ENCODE results near the gene ID3. TPM values are rescaled to one million over a fixed set of nuclear protein-coding genes. Genes with fewer than 3 reads are reported as not detected.

Gene ID3
- total RNA-seq, 2 donors from 2014 or later, result 8.6 to 10.7 TPM

- peaks cover 73% of the 10 kb centered on the region for H3K4me1 Mint-ChIP-seq
These were observed 29.9 kb downstream of the ID3 start for GRCh38 chr1:23529146-23530086.

GRCh38 chr1:23528250-23528978, 30.9 kb downstream of the ID3 start:
- H3K4me3 Mint-ChIP-seq, result peak overlapping the region; percentile 83

More at GRCh38 chr1:23529146-23530086, 29.9 kb downstream of the ID3 start:
- H3K9me3 ChIP-seq (ENCODE audit: control insufficient read depth, low read length, poor library complexity, severe bottlenecking), result no peaks in the 10 kb centered on the region
- Mint-ChIP-seq H3K36me3 (ENCODE audit: low read depth) (no peaks in the 10 kb centered on the region), H3K27me3 (no peaks in the 10 kb centered on the region), H3K27ac (peak overlapping the region; percentile 96), H3K4me3 (peak overlapping the region; percentile 83)
- DNase-seq (no peak), ATAC-seq (no peak)

GRCh38 chr1:23527900-23528249, 31.4 kb downstream of the ID3 start:
- Mint-ChIP-seq H3K36me3 (ENCODE audit: low read depth) (no peaks in the 10 kb centered on the region), H3K4me3 (peak overlapping the region; percentile 83), H3K27me3 (no peaks in the 10 kb centered on the region), H3K27ac (peak overlapping the region; percentile 96), H3K4me1 (peaks cover 66% of the 10 kb centered on the region)
- H3K9me3 ChIP-seq (ENCODE audit: control insufficient read depth, low read length, poor library complexity, severe bottlenecking), result no peaks in the 10 kb centered on the region
- ATAC-seq (peak; percentile 27), DNase-seq (no peak)

More at GRCh38 chr1:23528250-23528978, 30.9 kb downstream of the ID3 start:
- no peaks in the 10 kb centered on the region for H3K9me3 ChIP-seq (ENCODE audit: control insufficient read depth, low read length, poor library complexity, severe bottlenecking)
- H3K27me3 Mint-ChIP-seq, result no peaks in the 10 kb centered on the region
- H3K4me1 Mint-ChIP-seq, result peaks cover 71% of the 10 kb centered on the region
- H3K36me3 Mint-ChIP-seq (ENCODE audit: low read depth), result no peaks in the 10 kb centered on the region
- H3K27ac Mint-ChIP-seq, result peak overlapping the region; percentile 96
- DNase-seq, result peak; percentile 53 to 66 (median 55)
- ATAC-seq, result peak; percentile 67

GRCh38 chr1:23527366-23527765, 31.9 kb downstream of the ID3 start:
- ATAC-seq (no peak), DNase-seq (no peak)
- H3K9me3 ChIP-seq (ENCODE audit: control insufficient read depth, low read length, poor library complexity, severe bottlenecking), result no peaks in the 10 kb centered on the region
- H3K27me3 Mint-ChIP-seq, result no peaks in the 10 kb centered on the region
- peak overlapping the region; percentile 96 for H3K27ac Mint-ChIP-seq
- H3K36me3 Mint-ChIP-seq (ENCODE audit: low read depth), result no peaks in the 10 kb centered on the region
- peak overlapping the region; percentile 89 for H3K4me3 Mint-ChIP-seq
- peaks cover 63% of the 10 kb centered on the region for H3K4me1 Mint-ChIP-seq

GRCh38 chr1:23526329-23527041, 32.8 kb downstream of the ID3 start:
- Mint-ChIP-seq H3K27me3 (no peaks in the 10 kb centered on the region), H3K27ac (peak overlapping the region; percentile 96), H3K4me3 (peak overlapping the region; percentile 89), H3K36me3 (ENCODE audit: low read depth) (no peaks in the 10 kb centered on the region), H3K4me1 (peaks cover 58% of the 10 kb centered on the region)
- DNase-seq, result no peak
- H3K9me3 ChIP-seq (ENCODE audit: control insufficient read depth, low read length, poor library complexity, severe bottlenecking), result no peaks in the 10 kb centered on the region
- ATAC-seq, result no peak

- no peaks in the 10 kb centered on the region for H3K27me3 Mint-ChIP-seq
- H3K4me1 Mint-ChIP-seq, result peaks cover 55% of the 10 kb centered on the region
- peak overlapping the region; percentile 96 for H3K27ac Mint-ChIP-seq
- H3K36me3 Mint-ChIP-seq (ENCODE audit: low read depth), result no peaks in the 10 kb centered on the region
- H3K4me3 Mint-ChIP-seq, result peak overlapping the region; percentile 89
- no peaks in the 10 kb centered on the region for H3K9me3 ChIP-seq (ENCODE audit: control insufficient read depth, low read length, poor library complexity, severe bottlenecking)
- ATAC-seq (no peak), DNase-seq (no peak)
These were observed 33.6 kb downstream of the ID3 start for GRCh38 chr1:23525558-23526250.

GRCh38 chr1:23524716-23525401, 34.4 kb downstream of the ID3 start:
- Mint-ChIP-seq H3K4me1 (peaks cover 52% of the 10 kb centered on the region), H3K27ac (peak overlapping the region; percentile 96), H3K4me3 (peak overlapping the region; percentile 89), H3K36me3 (ENCODE audit: low read depth) (no peaks in the 10 kb centered on the region), H3K27me3 (no peaks in the 10 kb centered on the region)
- ATAC-seq, result peak; percentile 52
- peak in 2 of 3 donors; percentile 16 to 24 for DNase-seq
- H3K9me3 ChIP-seq (ENCODE audit: control insufficient read depth, low read length, poor library complexity, severe bottlenecking), result no peaks in the 10 kb centered on the region

GRCh38 chr1:23524163-23524562, 35.1 kb downstream of the ID3 start:
- Mint-ChIP-seq H3K4me1 (peaks cover 46% of the 10 kb centered on the region), H3K36me3 (ENCODE audit: low read depth) (no peaks in the 10 kb centered on the region), H3K27me3 (no peaks in the 10 kb centered on the region), H3K4me3 (peak overlapping the region; percentile 89), H3K27ac (peak overlapping the region; percentile 96)
- H3K9me3 ChIP-seq (ENCODE audit: control insufficient read depth, low read length, poor library complexity, severe bottlenecking), result no peaks in the 10 kb centered on the region
- ATAC-seq (no peak), DNase-seq (no peak)

- H3K4me1 Mint-ChIP-seq, result peaks cover 32% of the 10 kb centered on the region
- no peak overlapping the region for H3K4me3 Mint-ChIP-seq
- peak overlapping the region; percentile 96 for H3K27ac Mint-ChIP-seq
- no peaks in the 10 kb centered on the region for H3K9me3 ChIP-seq (ENCODE audit: control insufficient read depth, low read length, poor library complexity, severe bottlenecking)
- no peak for ATAC-seq
- no peaks in the 10 kb centered on the region for H3K27me3 Mint-ChIP-seq
- no peak for DNase-seq
- H3K36me3 Mint-ChIP-seq (ENCODE audit: low read depth), result peaks cover 2% of the 10 kb centered on the region
These were observed 36.9 kb downstream of the ID3 start for GRCh38 chr1:23522244-23522982.

GRCh38 chr1:23521588-23521987, 37.7 kb downstream of the ID3 start:
- H3K9me3 ChIP-seq (ENCODE audit: control insufficient read depth, low read length, poor library complexity, severe bottlenecking), result no peaks in the 10 kb centered on the region
- peaks cover 26% of the 10 kb centered on the region for H3K4me1 Mint-ChIP-seq
- no peak for DNase-seq
- H3K4me3 Mint-ChIP-seq, result no peak overlapping the region
- H3K36me3 Mint-ChIP-seq (ENCODE audit: low read depth), result peaks cover 2% of the 10 kb centered on the region
- H3K27ac Mint-ChIP-seq, result peak overlapping the region; percentile 53
- no peaks in the 10 kb centered on the region for H3K27me3 Mint-ChIP-seq
- no peak for ATAC-seq

GRCh38 chr1:23517581-23517980, 41.7 kb downstream of the ID3 start:
- ATAC-seq, result no peak
- Mint-ChIP-seq H3K4me3 (no peak overlapping the region), H3K27me3 (no peaks in the 10 kb centered on the region), H3K36me3 (ENCODE audit: low read depth) (peaks cover 2% of the 10 kb centered on the region), H3K4me1 (peaks cover 13% of the 10 kb centered on the region), H3K27ac (no peak overlapping the region)
- no peaks in the 10 kb centered on the region for H3K9me3 ChIP-seq (ENCODE audit: control insufficient read depth, low read length, poor library complexity, severe bottlenecking)
- no peak for DNase-seq
